Parathyroid adenoma (tissue), 2 donors: ENCODE data around the gene ZMYM4.

Experiments
- H2AFZ ChIP-seq: fragments of 300-600 bp; sonication (generic); one replicate; pipeline ENCODE4 v1.7.0; 2017; ENCODE audit warnings: antibody characterized with exemption, mild to moderate bottlenecking
- H3K27ac ChIP-seq: fragments of 300-600 bp; sonication (generic); one replicate; pipeline ENCODE4 v1.7.0; 2017
- H3K27me3 ChIP-seq: fragments of 300-600 bp; sonication (generic); one replicate; pipeline ENCODE4 v1.7.0; 2017; ENCODE audit warnings: low read length; ENCODE audit not compliant: control insufficient read depth, insufficient read depth
- H3K36me3 ChIP-seq: fragments of 300-600 bp; sonication (generic); one replicate; pipeline ENCODE4 v1.7.0; 2017; ENCODE audit warnings: low read length; ENCODE audit not compliant: control insufficient read depth, insufficient read depth
- H3K4me1 ChIP-seq: fragments of 300-600 bp; sonication (generic); one replicate; pipeline ENCODE4 v1.7.0; 2017; ENCODE audit warnings: control low read depth
- H3K4me2 ChIP-seq: fragments of 300-600 bp; sonication (generic); one replicate; pipeline ENCODE4 v1.7.0; 2017; ENCODE audit warnings: low read length
- H3K4me3 ChIP-seq: fragments of 300-600 bp; sonication (generic); one replicate; pipeline ENCODE4 v1.7.0; 2017; ENCODE audit warnings: low read depth, low read length
- H3K79me2 ChIP-seq: fragments of 300-600 bp; sonication (generic); one replicate; pipeline ENCODE4 v1.7.0; 2017; ENCODE audit warnings: control low read depth
- H3K9ac ChIP-seq: fragments of 300-600 bp; sonication (generic); one replicate; pipeline ENCODE4 v1.7.0; 2017; ENCODE audit warnings: mild to moderate bottlenecking
- H3K9me3 ChIP-seq: fragments of 300-600 bp; sonication (generic); one replicate; pipeline ENCODE4 v1.7.0; 2017; ENCODE audit warnings: low read length; ENCODE audit not compliant: control insufficient read depth
- TF ChIP-seq, protein P1 (sequence below): fragments of 300-600 bp; sonication (generic); IDR thresholded peaks from one replicate; pipeline ENCODE4 v1.7.0; 2017; ENCODE audit warnings: antibody characterized with exemption, mild to moderate bottlenecking
- donor health status: primary hyperparathyroidism.

ZMYM4 gene

DNA sequence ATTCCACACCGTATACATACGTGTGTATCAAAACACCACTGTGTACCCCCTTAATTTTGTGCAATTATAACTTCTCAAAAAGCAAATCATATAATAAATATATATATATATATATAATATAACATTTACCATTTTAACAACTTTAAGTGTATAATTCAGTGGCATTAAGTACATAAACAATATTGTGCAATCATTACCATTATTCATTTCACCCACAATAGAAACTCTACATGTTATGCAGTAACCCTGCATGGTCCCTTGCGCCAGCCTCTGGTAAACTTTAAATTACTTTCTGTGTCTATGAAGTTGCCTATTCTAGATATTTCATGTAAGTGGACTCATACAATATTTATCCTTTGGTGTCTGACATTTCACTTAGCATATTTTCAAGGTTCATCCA lies 13.1 kb downstream of the ZMYM4 start:
- H3K4me3 ChIP-seq = no peak overlapping the region
- peaks cover 6% of the 10 kb centered on the region for H3K79me2 ChIP-seq
- H2AFZ ChIP-seq = no peak overlapping the region
- no peak overlapping the region for H3K4me2 ChIP-seq
- TF ChIP-seq, protein P1, sequence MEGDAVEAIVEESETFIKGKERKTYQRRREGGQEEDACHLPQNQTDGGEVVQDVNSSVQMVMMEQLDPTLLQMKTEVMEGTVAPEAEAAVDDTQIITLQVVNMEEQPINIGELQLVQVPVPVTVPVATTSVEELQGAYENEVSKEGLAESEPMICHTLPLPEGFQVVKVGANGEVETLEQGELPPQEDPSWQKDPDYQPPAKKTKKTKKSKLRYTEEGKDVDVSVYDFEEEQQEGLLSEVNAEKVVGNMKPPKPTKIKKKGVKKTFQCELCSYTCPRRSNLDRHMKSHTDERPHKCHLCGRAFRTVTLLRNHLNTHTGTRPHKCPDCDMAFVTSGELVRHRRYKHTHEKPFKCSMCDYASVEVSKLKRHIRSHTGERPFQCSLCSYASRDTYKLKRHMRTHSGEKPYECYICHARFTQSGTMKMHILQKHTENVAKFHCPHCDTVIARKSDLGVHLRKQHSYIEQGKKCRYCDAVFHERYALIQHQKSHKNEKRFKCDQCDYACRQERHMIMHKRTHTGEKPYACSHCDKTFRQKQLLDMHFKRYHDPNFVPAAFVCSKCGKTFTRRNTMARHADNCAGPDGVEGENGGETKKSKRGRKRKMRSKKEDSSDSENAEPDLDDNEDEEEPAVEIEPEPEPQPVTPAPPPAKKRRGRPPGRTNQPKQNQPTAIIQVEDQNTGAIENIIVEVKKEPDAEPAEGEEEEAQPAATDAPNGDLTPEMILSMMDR = no peak
- H3K9me3 ChIP-seq = no peaks in the 10 kb centered on the region
- no peaks in the 10 kb centered on the region for H3K36me3 ChIP-seq
- H3K4me1 ChIP-seq = no peaks in the 10 kb centered on the region
- no peak overlapping the region for H3K27ac ChIP-seq
- H3K9ac ChIP-seq = no peak overlapping the region
- no peaks in the 10 kb centered on the region for H3K27me3 ChIP-seq

DNA sequence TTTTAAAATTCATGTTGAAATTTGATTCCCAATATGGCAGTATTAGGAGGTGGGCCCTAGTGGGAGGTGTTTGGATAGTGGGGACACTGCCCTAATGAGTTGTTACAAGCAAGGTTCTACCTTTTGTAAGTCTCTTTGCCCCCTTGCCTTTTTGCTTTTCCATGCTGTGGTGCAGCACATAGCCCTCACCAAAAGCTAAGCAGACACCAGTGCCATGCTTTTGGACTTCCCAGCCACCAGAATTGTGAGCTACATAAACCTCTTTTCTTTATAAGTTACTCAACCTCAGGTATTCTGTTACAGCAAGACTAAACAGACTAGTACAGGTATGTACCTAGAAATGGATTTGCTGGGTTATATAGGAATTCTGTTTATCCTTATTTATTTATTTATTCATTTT lies 13.7 kb downstream of the ZMYM4 start:
- TF ChIP-seq, protein P1 = no peak
- H3K27ac ChIP-seq = no peak overlapping the region
- peaks cover 6% of the 10 kb centered on the region for H3K79me2 ChIP-seq
- no peak overlapping the region for H2AFZ ChIP-seq
- no peaks in the 10 kb centered on the region for H3K27me3 ChIP-seq
- no peaks in the 10 kb centered on the region for H3K9me3 ChIP-seq
- H3K4me1 ChIP-seq = no peaks in the 10 kb centered on the region
- H3K4me3 ChIP-seq = no peak overlapping the region
- no peak overlapping the region for H3K9ac ChIP-seq
- no peaks in the 10 kb centered on the region for H3K36me3 ChIP-seq
- no peak overlapping the region for H3K4me2 ChIP-seq

- Histone ChIP-seq H3K4me1 (no peaks in the 10 kb centered on the region), H3K27me3 (no peaks in the 10 kb centered on the region), H3K9ac (no peak overlapping the region), H3K4me2 (no peak overlapping the region), H3K27ac (no peak overlapping the region), H2AFZ (no peak overlapping the region), H3K36me3 (no peaks in the 10 kb centered on the region), H3K4me3 (no peak overlapping the region), H3K79me2 (peaks cover 8% of the 10 kb centered on the region), H3K9me3 (no peaks in the 10 kb centered on the region)
- TF ChIP-seq, protein P1 = no peak
Measured at GRCh38 chr1:35284852-35285251, 16.3 kb downstream of the ZMYM4 start.

- Histone ChIP-seq H3K27me3 (no peaks in the 10 kb centered on the region), H3K4me1 (no peaks in the 10 kb centered on the region), H3K4me2 (peak overlapping the region; percentile 27), H3K79me2 (peaks cover 8% of the 10 kb centered on the region), H3K9me3 (no peaks in the 10 kb centered on the region), H2AFZ (no peak overlapping the region), H3K9ac (no peak overlapping the region), H3K36me3 (no peaks in the 10 kb centered on the region), H3K4me3 (no peak overlapping the region), H3K27ac (no peak overlapping the region)
- TF ChIP-seq, protein P1 = no peak
Measured at GRCh38 chr1:35285771-35286606, 17.5 kb downstream of the ZMYM4 start.
